A549 (cell line): Measurements from ENCODE around the gene MED19.

Source experiments
- CBX8 ChIP-seq: fragments of 200-600 bp; sonication (generic); IDR thresholded peaks from 2 replicates; pipeline ENCODE4 v1.6.1; 2016
- EP300 ChIP-seq, 2 experiments: fragments of >200 bp; sonication (Bioruptor Twin); formaldehyde crosslinking; IDR thresholded peaks; 2 replicates in 1 of 2; 3 replicates in 1 of 2; pipeline ENCODE4 v1.6.1; 2016 to 2017
- GATA3 ChIP-seq: IDR thresholded peaks from 2 replicates; pipeline ENCODE4 v1.6.1; 2012; ENCODE audit warnings: borderline replicate concordance
- HDAC2 ChIP-seq: fragments of 200-600 bp; sonication (generic); IDR thresholded peaks from 2 replicates; pipeline ENCODE4 v1.6.1; 2016
- KDM1A ChIP-seq: fragments of 200-600 bp; sonication (generic); IDR thresholded peaks from 2 replicates; pipeline ENCODE4 v1.6.1; 2016; ENCODE audit warnings: low read depth, mild to moderate bottlenecking
- MAFK ChIP-seq: fragments of 450-650 bp; IDR thresholded peaks from 2 replicates; pipeline ENCODE4 v1.6.1; 2014; ENCODE audit not compliant: partially characterized antibody
- MYC ChIP-seq: IDR thresholded peaks from 2 replicates; pipeline ENCODE4 v1.6.1; 2012; ENCODE audit warnings: mild to moderate bottlenecking, inconsistent platforms, low read length, improper control_type of control experiment, borderline replicate concordance
- NFE2L2 ChIP-seq: fragments of 150-350 bp; conservative IDR thresholded peaks from 2 replicates; pipeline ENCODE4 v1.6.1; 2014; ENCODE audit warnings: low read length
- POLR2A ChIP-seq: IDR thresholded peaks from 2 replicates; pipeline ENCODE4 v1.6.1; 2012; ENCODE audit warnings: mild to moderate bottlenecking, low read length
- ZFP36 ChIP-seq: fragments of 450-650 bp; IDR thresholded peaks from 2 replicates; pipeline ENCODE4 v1.6.1; 2014; ENCODE audit warnings: borderline replicate concordance; ENCODE audit not compliant: partially characterized antibody
- TF ChIP-seq, protein P1 (sequence below): fragments of >200 bp; sonication (Bioruptor Twin); formaldehyde crosslinking; IDR thresholded peaks from 3 replicates; pipeline ENCODE4 v1.5.1; 2016
- TF ChIP-seq, protein P2 (sequence below): IDR thresholded peaks from 2 replicates; pipeline ENCODE4 v1.6.1; 2012

DNA sequence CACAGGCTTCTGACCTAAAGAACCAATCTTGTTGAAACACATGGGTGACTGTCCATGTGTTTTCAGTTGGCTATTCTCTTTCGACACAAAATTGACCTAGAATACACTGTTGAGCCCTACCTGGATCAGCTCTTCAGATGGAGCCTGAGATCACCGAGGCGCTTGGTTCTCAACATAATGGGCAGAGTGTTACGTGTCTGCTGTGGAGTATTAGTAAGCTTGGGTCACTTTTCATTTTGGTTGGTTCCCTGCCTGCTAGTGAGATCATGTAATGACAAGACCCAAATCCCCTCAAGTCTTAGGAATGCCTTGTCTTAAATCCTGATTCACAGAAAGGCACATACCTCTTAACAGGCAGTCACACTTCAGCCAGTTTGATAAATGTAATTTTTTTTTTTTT is 8.7 kb downstream of the MED19 start:
- TF ChIP-seq, protein P1, sequence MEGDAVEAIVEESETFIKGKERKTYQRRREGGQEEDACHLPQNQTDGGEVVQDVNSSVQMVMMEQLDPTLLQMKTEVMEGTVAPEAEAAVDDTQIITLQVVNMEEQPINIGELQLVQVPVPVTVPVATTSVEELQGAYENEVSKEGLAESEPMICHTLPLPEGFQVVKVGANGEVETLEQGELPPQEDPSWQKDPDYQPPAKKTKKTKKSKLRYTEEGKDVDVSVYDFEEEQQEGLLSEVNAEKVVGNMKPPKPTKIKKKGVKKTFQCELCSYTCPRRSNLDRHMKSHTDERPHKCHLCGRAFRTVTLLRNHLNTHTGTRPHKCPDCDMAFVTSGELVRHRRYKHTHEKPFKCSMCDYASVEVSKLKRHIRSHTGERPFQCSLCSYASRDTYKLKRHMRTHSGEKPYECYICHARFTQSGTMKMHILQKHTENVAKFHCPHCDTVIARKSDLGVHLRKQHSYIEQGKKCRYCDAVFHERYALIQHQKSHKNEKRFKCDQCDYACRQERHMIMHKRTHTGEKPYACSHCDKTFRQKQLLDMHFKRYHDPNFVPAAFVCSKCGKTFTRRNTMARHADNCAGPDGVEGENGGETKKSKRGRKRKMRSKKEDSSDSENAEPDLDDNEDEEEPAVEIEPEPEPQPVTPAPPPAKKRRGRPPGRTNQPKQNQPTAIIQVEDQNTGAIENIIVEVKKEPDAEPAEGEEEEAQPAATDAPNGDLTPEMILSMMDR, result no peak
- TF ChIP-seq CBX8 (no peak), POLR2A (no peak), MAFK (no peak), GATA3 (no peak), HDAC2 (no peak), EP300 (IDR thresholded peaks at IDR 0.05) (no peak), NFE2L2 (no peak), KDM1A (no peak), ZFP36 (no peak), MYC (no peak)
- TF ChIP-seq, protein P2, sequence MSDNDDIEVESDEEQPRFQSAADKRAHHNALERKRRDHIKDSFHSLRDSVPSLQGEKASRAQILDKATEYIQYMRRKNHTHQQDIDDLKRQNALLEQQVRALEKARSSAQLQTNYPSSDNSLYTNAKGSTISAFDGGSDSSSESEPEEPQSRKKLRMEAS, result no peak
